ENCODE results near the gene FAM161B.

DNA sequence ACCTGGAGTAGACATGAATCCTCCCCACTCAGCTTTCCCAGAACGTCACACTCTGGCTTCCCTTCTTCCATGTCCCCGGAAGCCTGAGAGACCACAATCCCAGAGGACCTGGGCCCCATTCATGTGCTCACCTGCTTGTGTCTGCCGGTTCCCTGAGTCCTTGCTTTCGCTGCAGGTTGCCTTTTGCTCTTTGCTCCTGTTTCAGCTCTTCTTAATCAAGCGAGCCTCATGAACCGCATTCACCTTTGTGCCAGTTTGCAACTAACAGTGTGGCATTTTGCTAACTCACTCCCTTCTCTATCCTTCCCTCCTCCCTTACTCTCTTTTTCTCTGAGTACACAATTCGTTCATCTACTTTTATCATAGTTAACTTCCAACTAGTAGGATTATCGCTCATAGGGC lies 46.1 kb upstream of the FAM161B start:
- TF ChIP-seq, protein P1, sequence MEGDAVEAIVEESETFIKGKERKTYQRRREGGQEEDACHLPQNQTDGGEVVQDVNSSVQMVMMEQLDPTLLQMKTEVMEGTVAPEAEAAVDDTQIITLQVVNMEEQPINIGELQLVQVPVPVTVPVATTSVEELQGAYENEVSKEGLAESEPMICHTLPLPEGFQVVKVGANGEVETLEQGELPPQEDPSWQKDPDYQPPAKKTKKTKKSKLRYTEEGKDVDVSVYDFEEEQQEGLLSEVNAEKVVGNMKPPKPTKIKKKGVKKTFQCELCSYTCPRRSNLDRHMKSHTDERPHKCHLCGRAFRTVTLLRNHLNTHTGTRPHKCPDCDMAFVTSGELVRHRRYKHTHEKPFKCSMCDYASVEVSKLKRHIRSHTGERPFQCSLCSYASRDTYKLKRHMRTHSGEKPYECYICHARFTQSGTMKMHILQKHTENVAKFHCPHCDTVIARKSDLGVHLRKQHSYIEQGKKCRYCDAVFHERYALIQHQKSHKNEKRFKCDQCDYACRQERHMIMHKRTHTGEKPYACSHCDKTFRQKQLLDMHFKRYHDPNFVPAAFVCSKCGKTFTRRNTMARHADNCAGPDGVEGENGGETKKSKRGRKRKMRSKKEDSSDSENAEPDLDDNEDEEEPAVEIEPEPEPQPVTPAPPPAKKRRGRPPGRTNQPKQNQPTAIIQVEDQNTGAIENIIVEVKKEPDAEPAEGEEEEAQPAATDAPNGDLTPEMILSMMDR (conservative IDR thresholded peaks at IDR 0.05): no peak
- TF ChIP-seq ZFX (IDR thresholded peaks at IDR 0.05): no peak

Measured in C4-2B (cell line).